IMR-90 (cell line): ENCODE results near the gene IYD. TPM values are rescaled to one million over a fixed set of nuclear protein-coding genes. Genes with fewer than 3 reads are reported as not detected.

ENCODE experiments used
- ATAC-seq: fragments of 200-7000 bp; cut with Tn5 transposase; 2 replicates; pipeline ENCODE4 v1.9.1; 2020; ENCODE audit warnings: low read depth, mild to moderate bottlenecking, moderate library complexity
- BruUV-seq: library from RNA; stranded (reverse); fragments of 400-500 nt; replicated peaks from 2 replicates; lab custom pipeline; 2021; lab: Mats Ljungman, UMichigan
- CTCF ChIA-PET: fragments of 300-600 bp; formaldehyde crosslinking; extraction: SDS; loops from one replicate; lab custom pipeline; 2021; ENCODE audit warnings: antibody characterized with exemption; lab: Yijun Ruan, JAX
- POLR2A ChIA-PET: fragments of 300-600 bp; sonication (Branson Sonifier 250); formaldehyde crosslinking; loops from one replicate; lab custom pipeline; 2022; ENCODE audit warnings: antibody characterized with exemption; ENCODE audit not compliant: unreplicated experiment; lab: Charles Lee
- DNase-seq: peaks from one replicate; pipeline ENCODE4 v3.0.0; 2013
- H2AFZ ChIP-seq: replicated peaks from 2 replicates; pipeline ENCODE3; 2013; ENCODE audit warnings: low read length, mild to moderate bottlenecking; ENCODE audit not compliant: poor library complexity
- H2AK5ac ChIP-seq: 2 replicates; pipeline ENCODE4 v1.6.1; 2013; ENCODE audit warnings: low read depth, low read length, inconsistent platforms
- H2AK9ac ChIP-seq: replicated peaks from 2 replicates; pipeline ENCODE3; 2013; ENCODE audit warnings: mild to moderate bottlenecking, low read depth, low read length, moderate library complexity; ENCODE audit not compliant: poor library complexity
- H2BK120ac ChIP-seq: 2 replicates; pipeline ENCODE4 v1.6.1; 2013; ENCODE audit warnings: low read depth, low read length, inconsistent platforms
- H2BK15ac ChIP-seq: 3 replicates; pipeline ENCODE4 v1.6.1; 2013; ENCODE audit warnings: low read depth, low read length, inconsistent platforms
- H2BK20ac ChIP-seq: 2 replicates; pipeline ENCODE4 v1.6.1; 2013; ENCODE audit warnings: low read depth, mild to moderate bottlenecking, inconsistent platforms, low read length, moderate library complexity
- H2BK5ac ChIP-seq: 2 replicates; pipeline ENCODE4 v1.6.1; 2013; ENCODE audit warnings: mild to moderate bottlenecking, low read depth, low read length, inconsistent platforms; ENCODE audit not compliant: poor library complexity, severe bottlenecking
- H3K14ac ChIP-seq: replicated peaks from 2 replicates; pipeline ENCODE4 v1.6.1; 2013; ENCODE audit warnings: low read depth, low read length, inconsistent platforms
- H3K18ac ChIP-seq: 2 replicates; pipeline ENCODE4 v1.6.1; 2013; ENCODE audit warnings: low read depth, low read length, control low read depth
- H3K23ac ChIP-seq: 2 replicates; pipeline ENCODE4 v1.6.1; 2013; ENCODE audit warnings: low read depth, low read length, inconsistent platforms
- H3K27ac ChIP-seq: 2 replicates; pipeline ENCODE4 v1.5.1; 2013; ENCODE audit warnings: mild to moderate bottlenecking, control low read depth, low read length; ENCODE audit not compliant: insufficient read depth
- H3K27me3 ChIP-seq: 2 replicates; pipeline ENCODE4 v1.6.1; 2013; ENCODE audit warnings: low read length; ENCODE audit not compliant: control insufficient read depth, insufficient read depth
- H3K36me3 ChIP-seq: 2 replicates; pipeline ENCODE4 v1.6.1; 2013; ENCODE audit warnings: low read length, mixed read lengths; ENCODE audit not compliant: control insufficient read depth, insufficient read depth
- H3K4ac ChIP-seq: 2 replicates; pipeline ENCODE4 v1.6.1; 2013; ENCODE audit warnings: low read depth, low read length, inconsistent platforms
- H3K4me1 ChIP-seq: 2 replicates; pipeline ENCODE4 v1.6.1; 2013; ENCODE audit warnings: low read length, mixed read lengths; ENCODE audit not compliant: control insufficient read depth, insufficient read depth
- H3K4me2 ChIP-seq: 2 replicates; pipeline ENCODE4 v1.6.1; 2013; ENCODE audit warnings: low read depth, mild to moderate bottlenecking, control low read depth, low read length, moderate library complexity
- H3K4me3 ChIP-seq: 2 replicates; pipeline ENCODE4 v1.5.1; 2013; ENCODE audit warnings: low read depth, mild to moderate bottlenecking, control low read depth, low read length, moderate library complexity; ENCODE audit not compliant: insufficient read depth
- H3K56ac ChIP-seq: 2 replicates; pipeline ENCODE4 v1.6.1; 2013; ENCODE audit warnings: low read length, inconsistent platforms; ENCODE audit not compliant: insufficient read depth; ENCODE audit errors: extremely low read depth
- H3K79me1 ChIP-seq, 2 experiments: 2 replicates each; pipeline ENCODE4 v1.6.1; 2013; ENCODE audit warnings: low read length in 2 of 2, inconsistent platforms in 1 of 2, low read depth in 1 of 2
- H3K9ac ChIP-seq: 2 replicates; pipeline ENCODE4 v1.6.1; 2013; ENCODE audit warnings: low read depth, low read length, control low read depth
- H3K9me1 ChIP-seq: 2 replicates; pipeline ENCODE4 v1.6.1; 2013; ENCODE audit warnings: low read length, inconsistent platforms; ENCODE audit not compliant: insufficient read depth
- H3K9me3 ChIP-seq: 2 replicates; pipeline ENCODE4 v1.6.1; 2013; ENCODE audit warnings: low read length; ENCODE audit not compliant: control insufficient read depth, insufficient read depth
- H4K20me1 ChIP-seq: 2 replicates; pipeline ENCODE4 v1.6.1; 2013; ENCODE audit warnings: low read length, inconsistent platforms; ENCODE audit not compliant: insufficient read depth
- H4K5ac ChIP-seq: 2 replicates; pipeline ENCODE4 v1.6.1; 2013; ENCODE audit warnings: mild to moderate bottlenecking, low read depth, low read length, control low read depth
- H4K8ac ChIP-seq, 2 experiments: 2 replicates each; pipeline ENCODE4 v1.6.1; 2013; ENCODE audit warnings: low read depth in 2 of 2, low read length in 2 of 2, control low read depth in 1 of 2, inconsistent platforms in 1 of 2
- H4K91ac ChIP-seq: 2 replicates; pipeline ENCODE4 v1.6.1; 2013; ENCODE audit warnings: low read depth, low read length, inconsistent platforms; ENCODE audit not compliant: insufficient read depth
- CHD1 ChIP-seq: IDR thresholded peaks from 2 replicates; pipeline ENCODE4 v1.6.1; 2012; ENCODE audit warnings: low read depth, low read length, improper control_type of control experiment
- CTCF ChIP-seq: conservative IDR thresholded peaks from 2 replicates; pipeline ENCODE4 v1.5.1; 2012; ENCODE audit warnings: mild to moderate bottlenecking, low read depth, low read length, improper control_type of control experiment
- RAD21 ChIP-seq: IDR thresholded peaks from 2 replicates; pipeline ENCODE4 v1.6.1; 2012; ENCODE audit warnings: low read length, improper control_type of control experiment
- RCOR1 ChIP-seq: IDR thresholded peaks from 2 replicates; pipeline ENCODE4 v1.6.1; 2012; ENCODE audit warnings: mild to moderate bottlenecking, low read length, improper control_type of control experiment; ENCODE audit not compliant: insufficient replicate concordance
- RFX5 ChIP-seq: IDR thresholded peaks from 2 replicates; pipeline ENCODE4 v1.8.0; 2012; ENCODE audit warnings: low read depth, mild to moderate bottlenecking, low read length, moderate library complexity
- SMC3 ChIP-seq: fragments of 150-350 bp; IDR thresholded peaks from 2 replicates; pipeline ENCODE4 v1.6.1; 2016; ENCODE audit warnings: low read depth, mild to moderate bottlenecking, antibody characterized with exemption, low read length, moderate library complexity
- USF2 ChIP-seq: fragments of 150-350 bp; IDR thresholded peaks from 2 replicates; pipeline ENCODE4 v1.6.1; 2017; ENCODE audit warnings: mild to moderate bottlenecking, antibody characterized with exemption, low read length, low read depth
- WGBS, 2 experiments: methylation state at CpG; one replicate each; pipeline versions ENCODE4 v1.1.5 to v1.1.7; 2013; ENCODE audit warnings: missing lambda C conversion rate in 2 of 2; ENCODE audit not compliant: insufficient read length in 1 of 2; ENCODE audit errors: extremely low coverage in 2 of 2; 5-methylcytosine and 5-hydroxymethylcytosine counted together
- dilution Hi-C: fragments of 300-500 bp; cut with HindIII; formaldehyde crosslinking; loops from one replicate; pipeline ENCODE4 v1.14.3; 2018; ENCODE audit warnings: low sequenced_read_pairs; ENCODE audit not compliant: unreplicated experiment
- in situ Hi-C: fragments of 300-500 bp; cut with MboI; formaldehyde crosslinking; loops from 3 replicates; pipeline ENCODE4 v1.14.3; 2019; ENCODE audit warnings: low sequenced_read_pairs, inconsistent platforms, mixed read lengths
- intact Hi-C: fragments of 100-400 bp; cut with micrococcal nuclease; formaldehyde crosslinking; loops from 2 replicates; pipeline ENCODE4 v1.10.0; 2022
- polyA plus RNA-seq, 3 experiments: library from polyadenylated mRNA; depleted of rRNA; stranded (reverse); fragments of >200 nt; gene quantifications; 2 replicates each; pipeline ENCODE4 v1.2.3, GENCODE V29; 2012; ENCODE audit warnings: low replicate concordance in 1 of 3
- total RNA-seq: library from RNA; depleted of rRNA; stranded (reverse); fragments of >200 nt; gene quantifications from 2 replicates; pipeline ENCODE4 v1.2.3, GENCODE V29; 2012

The IYD gene
- total and polyA plus RNA-seq, 2 of the 4 experiments (the other 2 are of a cell fraction), result not detected

DNA sequence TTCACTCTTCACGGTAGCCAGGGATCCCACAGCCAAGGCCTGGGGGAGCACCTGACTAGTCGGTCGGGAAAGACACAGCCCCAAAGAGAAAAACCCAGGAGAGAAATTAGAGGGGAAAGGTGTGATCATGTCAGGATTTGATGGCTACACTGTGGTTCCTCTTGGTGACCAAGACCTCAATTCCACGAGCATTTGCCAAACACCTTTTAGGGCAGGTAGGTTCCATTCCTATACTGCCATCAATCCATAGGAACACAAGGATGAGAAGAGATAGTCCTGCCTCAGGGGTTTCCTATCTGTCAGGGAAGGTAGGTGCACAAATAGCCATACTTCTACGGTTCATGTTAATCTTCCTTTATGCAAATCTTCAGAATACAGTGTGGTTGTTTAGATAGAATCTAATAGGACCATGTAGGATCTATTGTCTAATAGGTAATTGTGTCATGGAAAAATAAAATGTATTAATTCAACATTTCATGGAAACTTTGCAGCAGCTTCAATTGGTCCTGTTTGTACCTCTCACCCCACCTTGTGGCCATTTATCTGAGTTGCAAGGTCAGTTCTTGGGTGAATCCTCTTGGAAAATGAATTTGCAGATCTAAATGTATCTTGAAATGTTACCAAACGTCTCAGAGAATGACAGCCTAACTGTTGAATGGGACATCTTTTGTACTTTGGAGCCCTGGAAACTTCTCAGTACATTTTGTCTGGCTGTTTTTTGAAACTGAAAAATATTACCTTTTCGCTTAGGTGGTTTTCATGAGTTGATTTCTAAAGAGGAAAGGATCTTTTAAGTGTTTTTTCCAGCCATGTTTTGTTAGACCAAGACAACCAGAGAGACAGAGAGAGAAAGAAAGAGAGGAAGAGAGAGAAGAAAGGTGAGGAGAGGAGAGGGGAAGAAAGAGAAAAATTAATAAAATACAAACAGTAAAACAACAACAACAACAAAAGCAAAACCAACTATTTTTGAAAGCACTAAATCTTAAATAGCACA lies 33.7 kb upstream of the IYD start:
- no peak overlapping the region for H4K8ac ChIP-seq
- POLR2A ChIA-PET, result no interaction called here
- H3K56ac ChIP-seq, result no peak overlapping the region
- H2BK5ac ChIP-seq, result no peak overlapping the region
- TF ChIP-seq SMC3, result peak; percentile 92
- TF ChIP-seq RCOR1, result no peak
- TF ChIP-seq RFX5, result no peak
- peak; percentile 90 for TF ChIP-seq RAD21
- no peak for TF ChIP-seq CHD1
- TF ChIP-seq CTCF, result peak; percentile 89
- no peak for TF ChIP-seq USF2
- no CpG with 5 or more reads among the region's 7 CpGs for WGBS, 2 experiments
- CTCF ChIA-PET, result interaction anchor here (0.7 to 1.0 kb wide), 2 partner anchors 19 to 255 kb away, joined by 3 to 16 read pairs; no protein-coding TSS in a partner anchor
- in situ Hi-C loops, result loop anchor here (5.0 to 25.0 kb wide), 2 partner anchors 253 to 398 kb away; partner anchors contain the start of gene ULBP2
- H3K79me1 ChIP-seq, result no peaks in the 10 kb centered on the region
- no peaks in the 10 kb centered on the region for H3K36me3 ChIP-seq
- H3K4me2 ChIP-seq, result no peak overlapping the region
- H3K14ac ChIP-seq, result no peak overlapping the region
- no peak overlapping the region for H3K9ac ChIP-seq
- no peaks in the 10 kb centered on the region for H3K9me3 ChIP-seq
- no peak overlapping the region for H3K27ac ChIP-seq
- no peak overlapping the region for H2BK120ac ChIP-seq
- peak; percentile 75 for ATAC-seq
- H2AK9ac ChIP-seq, result no peak overlapping the region
- no peak overlapping the region for H3K23ac ChIP-seq
- no peak overlapping the region for H3K4ac ChIP-seq
- H2AK5ac ChIP-seq, result no peak overlapping the region
- peaks cover 6% of the 10 kb centered on the region; the same call in 1 of the 2 replicates for H3K9me1 ChIP-seq
- no peak overlapping the region for H3K18ac ChIP-seq
- no peak overlapping the region for H2AFZ ChIP-seq
- H2BK15ac ChIP-seq, result no peak overlapping the region
- intact Hi-C loops, result loop anchor here (1.0 to 5.0 kb wide), 3 partner anchors 255 to 480 kb away; no protein-coding TSS in a partner anchor
- H4K5ac ChIP-seq, result no peak overlapping the region
- H4K91ac ChIP-seq, result no peak overlapping the region
- no peak overlapping the region for H2BK20ac ChIP-seq
- H3K4me3 ChIP-seq, result no peak overlapping the region
- H4K20me1 ChIP-seq, result no peaks in the 10 kb centered on the region
- BruUV-seq, result no TSS peak
- DNase-seq, result peak; percentile 82
- dilution Hi-C loops, result no loop called here
- H3K4me1 ChIP-seq, result no peaks in the 10 kb centered on the region
- peaks cover 6% of the 10 kb centered on the region for H3K27me3 ChIP-seq
